Measurements from ENCODE around the gene FIGN.

The FIGN gene

GRCh38 chr2:163697846-163698637 is 37.8 kb downstream of the FIGN start:
- FAIRE-seq: no peak
- DNase-seq (ENCODE audit: insufficient read length, low spot score): no peak
- no peak for TF ChIP-seq CTCF (IDR thresholded peaks at IDR 0.05; ENCODE audit: insufficient read depth, missing control alignments)

GRCh38 chr2:163697429-163697828 is 38.4 kb downstream of the FIGN start:
- DNase-seq (ENCODE audit: insufficient read length, low spot score): no peak
- no peak for TF ChIP-seq CTCF (IDR thresholded peaks at IDR 0.05; ENCODE audit: insufficient read depth, missing control alignments)
- FAIRE-seq: no peak

GRCh38 chr2:163693484-163693883 is 42.3 kb downstream of the FIGN start:
- no peak for DNase-seq (ENCODE audit: insufficient read length, low spot score)
- TF ChIP-seq CTCF (IDR thresholded peaks at IDR 0.05; ENCODE audit: insufficient read depth, missing control alignments): no peak
- FAIRE-seq: no peak

GRCh38 chr2:163692611-163693482 is 43.0 kb downstream of the FIGN start:
- no peak for TF ChIP-seq CTCF (IDR thresholded peaks at IDR 0.05; ENCODE audit: insufficient read depth, missing control alignments)
- DNase-seq (ENCODE audit: insufficient read length, low spot score): no peak
- no peak for FAIRE-seq

GRCh38 chr2:163692081-163692480 is 43.7 kb downstream of the FIGN start:
- DNase-seq (ENCODE audit: insufficient read length, low spot score): no peak
- FAIRE-seq: no peak
- no peak for TF ChIP-seq CTCF (IDR thresholded peaks at IDR 0.05; ENCODE audit: insufficient read depth, missing control alignments)

GRCh38 chr2:163690896-163691295 is 44.9 kb downstream of the FIGN start:
- TF ChIP-seq CTCF (IDR thresholded peaks at IDR 0.05; ENCODE audit: insufficient read depth, missing control alignments): no peak
- FAIRE-seq: no peak
- no peak for DNase-seq (ENCODE audit: insufficient read length, low spot score)

Data from D721Med (cell line).